Sigmoid colon (tissue), 4 donors: Measurements from ENCODE around the gene TEK.

Experiments used
- CTCF ChIP-seq, 4 experiments: fragments of 450-650 bp in 3 of 4; fragments of 200-600 bp in 1 of 4; IDR thresholded peaks; one replicate each; pipeline ENCODE4 v1.5.1; 2016 to 2019; ENCODE audit warnings: antibody characterized with exemption in 4 of 4, mild to moderate bottlenecking in 3 of 4, moderate library complexity in 2 of 4
- EP300 ChIP-seq, 4 donors: sonication (generic); formaldehyde crosslinking; IDR thresholded peaks; one replicate each; pipeline ENCODE4 v1.6.1; 2017; ENCODE audit warnings: antibody characterized with exemption in 4 of 4
- POLR2A ChIP-seq, 2 donors: fragments of 450-650 bp; IDR thresholded peaks; one replicate each; pipeline ENCODE4 v1.6.1; 2016; ENCODE audit warnings: antibody characterized with exemption in 2 of 2, mild to moderate bottlenecking in 2 of 2, moderate library complexity in 2 of 2
- POLR2AphosphoS5 ChIP-seq, 4 donors: sonication (generic); formaldehyde crosslinking; IDR thresholded peaks; one replicate each; pipeline ENCODE4 v1.6.1; 2017; ENCODE audit warnings: antibody characterized with exemption in 4 of 4

- TF ChIP-seq CTCF (IDR thresholded peaks at IDR 0.05): no peak
- TF ChIP-seq POLR2A (IDR thresholded peaks at IDR 0.05): no peak
- TF ChIP-seq EP300 (IDR thresholded peaks at IDR 0.05): no peak
- TF ChIP-seq POLR2AphosphoS5 (IDR thresholded peaks at IDR 0.05): no peak
Measured at GRCh38 chr9:27198190-27198589, 89.2 kb downstream of the TEK start.
